H1 (cell line): ENCODE data around the gene EFCAB6. TPM values are rescaled to one million over a fixed set of nuclear protein-coding genes. Genes with fewer than 3 reads are reported as not detected.

Experiments
- CTCF ChIA-PET: fragments of 300-600 bp; sonication (Branson Sonifier 250); formaldehyde crosslinking; loops from one replicate; lab custom pipeline; 2021; ENCODE audit not compliant: partially characterized antibody; lab: Charles Lee
- POLR2A ChIA-PET: fragments of 300-600 bp; sonication (Branson Sonifier 250); formaldehyde crosslinking; loops from one replicate; lab custom pipeline; 2021; ENCODE audit warnings: inconsistent platforms; ENCODE audit not compliant: partially characterized antibody; lab: Charles Lee
- DNase-seq, 2 experiments: peaks; one replicate each; pipeline versions ENCODE4 v3.0.0 to v3.0.0-alpha.2; 2010 to 2022; ENCODE audit warnings: low spot score in 2 of 2, low read depth in 1 of 2, mixed read lengths in 1 of 2
- FAIRE-seq: peaks from 2 replicates; lab custom pipeline; 2011; peaks lifted over from hg19 to GRCh38; lab: Jason Lieb, UNC
- H2AFZ ChIP-seq: 2 replicates; pipeline ENCODE4 v1.8.1; 2012; ENCODE audit warnings: low read length, inconsistent platforms
- H2AK5ac ChIP-seq: 2 replicates; pipeline ENCODE4 v1.6.1; 2013; ENCODE audit warnings: low read depth, low read length
- H2BK120ac ChIP-seq: replicated peaks from 2 replicates; pipeline ENCODE3; 2013; ENCODE audit warnings: low read depth, low read length, inconsistent platforms
- H2BK12ac ChIP-seq: 2 replicates; pipeline ENCODE4 v1.6.1; 2013; ENCODE audit warnings: low read depth, low read length
- H2BK15ac ChIP-seq: 2 replicates; pipeline ENCODE4 v1.6.1; 2013; ENCODE audit warnings: low read length
- H2BK20ac ChIP-seq: 2 replicates; pipeline ENCODE4 v1.6.1; 2013; ENCODE audit warnings: low read length
- H2BK5ac ChIP-seq: 2 replicates; pipeline ENCODE4 v1.6.1; 2013; ENCODE audit warnings: low read depth, low read length
- H3K14ac ChIP-seq: 2 replicates; pipeline ENCODE4 v1.6.1; 2013; ENCODE audit warnings: inconsistent platforms; ENCODE audit not compliant: insufficient read length
- H3K18ac ChIP-seq: 2 replicates; pipeline ENCODE4 v1.6.1; 2013; ENCODE audit warnings: low read length; ENCODE audit errors: extremely low read depth
- H3K23ac ChIP-seq: 2 replicates; pipeline ENCODE4 v1.6.1; 2013; ENCODE audit warnings: inconsistent platforms; ENCODE audit not compliant: insufficient read length
- H3K23me2 ChIP-seq: 2 replicates; pipeline ENCODE4 v1.6.1; 2013; ENCODE audit warnings: low read depth, low read length
- H3K27ac ChIP-seq: 2 replicates; pipeline ENCODE4 v1.6.1; 2011; ENCODE audit warnings: low read depth, low read length, inconsistent platforms
- H3K27me3 ChIP-seq, 4 experiments: replicated peaks in 1 of 4; 1 replicate in 1 of 4; 2 replicates in 3 of 4; pipeline versions ENCODE4 v1.6.1 to v1.8.1; 2011 to 2013; ENCODE audit warnings: low read length in 3 of 4, mild to moderate bottlenecking in 3 of 4, inconsistent platforms in 2 of 4, mixed read lengths in 2 of 4, moderate library complexity in 1 of 4; ENCODE audit not compliant: control insufficient read depth in 3 of 4, insufficient read depth in 3 of 4; ENCODE audit errors: extremely low read depth in 1 of 4
- H3K36me3 ChIP-seq, 4 experiments: 2 replicates each; pipeline versions ENCODE4 v1.6.1 to v1.8.1; 2011 to 2013; ENCODE audit warnings: mild to moderate bottlenecking in 4 of 4, low read length in 3 of 4, moderate library complexity in 2 of 4, control low read depth in 1 of 4, inconsistent platforms in 1 of 4; ENCODE audit not compliant: insufficient read depth in 4 of 4, control insufficient read depth in 2 of 4
- H3K4ac ChIP-seq: replicated peaks from 2 replicates; pipeline ENCODE3; 2013; ENCODE audit warnings: low read length, low read depth, mixed read lengths, inconsistent platforms; ENCODE audit not compliant: insufficient read length
- H3K4me1 ChIP-seq, 4 experiments: replicated peaks in 1 of 4; 1 replicate in 1 of 4; 2 replicates in 3 of 4; pipeline versions ENCODE4 v1.6.1 to v1.8.1; 2011 to 2013; ENCODE audit warnings: low read length in 3 of 4, inconsistent platforms in 2 of 4, mixed read lengths in 1 of 4; ENCODE audit not compliant: insufficient read depth in 4 of 4, control insufficient read depth in 3 of 4
- H3K4me2 ChIP-seq, 2 experiments: 2 replicates each; pipeline versions ENCODE4 v1.6.1 to v1.8.1; 2011 to 2013; ENCODE audit warnings: low read depth in 2 of 2, low read length in 2 of 2, control low read depth in 1 of 2, inconsistent platforms in 1 of 2, mild to moderate bottlenecking in 1 of 2; ENCODE audit not compliant: insufficient read depth in 1 of 2
- H3K4me3 ChIP-seq, 4 experiments: fragments of 200-600, 300-600 bp in 1 of 4; sonication (generic), shearing (Covaris generic), sonication (Bioruptor Twin) in 1 of 4; 2 replicates each; pipeline versions ENCODE4 v1.5.1 to v1.8.1; 2011 to 2016; ENCODE audit warnings: low read length in 4 of 4, low read depth in 3 of 4, control low read depth in 2 of 4, inconsistent platforms in 2 of 4, mild to moderate bottlenecking in 2 of 4, mixed read lengths in 1 of 4, moderate library complexity in 1 of 4; ENCODE audit not compliant: insufficient read depth in 2 of 4; ENCODE audit errors: extremely low read depth in 1 of 4
- H3K56ac ChIP-seq: replicated peaks from 2 replicates; pipeline ENCODE3; 2013; ENCODE audit warnings: low read depth, mild to moderate bottlenecking, mixed read lengths, low read length, inconsistent platforms; ENCODE audit not compliant: insufficient read length
- H3K79me1 ChIP-seq: 2 replicates; pipeline ENCODE4 v1.6.1; 2013; ENCODE audit warnings: low read depth, low read length, control low read depth
- H3K79me2 ChIP-seq, 2 experiments: 2 replicates each; pipeline versions ENCODE4 v1.6.1 to v1.8.1; 2012 to 2013; ENCODE audit warnings: low read length in 2 of 2, mild to moderate bottlenecking in 2 of 2, inconsistent platforms in 1 of 2; ENCODE audit not compliant: insufficient read depth in 2 of 2, control insufficient read depth in 1 of 2
- H3K9ac ChIP-seq, 4 experiments: replicated peaks in 1 of 4; 1 replicate in 1 of 4; 2 replicates in 3 of 4; pipeline versions ENCODE4 v1.6.1 to v1.8.1; 2011 to 2013; ENCODE audit warnings: low read depth in 3 of 4, low read length in 3 of 4, control low read depth in 2 of 4, mild to moderate bottlenecking in 2 of 4, moderate library complexity in 2 of 4, inconsistent platforms in 1 of 4; ENCODE audit errors: extremely low read depth in 1 of 4
- H3K9me3 ChIP-seq, 2 experiments: 2 replicates each; pipeline versions ENCODE4 v1.6.1 to v1.8.1; 2012 to 2013; ENCODE audit warnings: mild to moderate bottlenecking in 2 of 2, moderate library complexity in 2 of 2, control low read depth in 1 of 2, inconsistent platforms in 1 of 2, low read depth in 1 of 2, low read length in 1 of 2, mixed read lengths in 1 of 2; ENCODE audit not compliant: insufficient read depth in 2 of 2
- H4K20me1 ChIP-seq, 2 experiments: replicated peaks in 1 of 2; 2 replicates each; pipeline versions ENCODE3 to v1.8.1; 2011 to 2013; ENCODE audit warnings: inconsistent platforms in 2 of 2, low read length in 2 of 2, mild to moderate bottlenecking in 1 of 2; ENCODE audit not compliant: insufficient read depth in 2 of 2, control insufficient read depth in 1 of 2
- H4K5ac ChIP-seq: 2 replicates; pipeline ENCODE4 v1.6.1; 2013; ENCODE audit warnings: low read length, low read depth, mixed read lengths, inconsistent platforms; ENCODE audit not compliant: insufficient read length
- H4K8ac ChIP-seq: 2 replicates; pipeline ENCODE4 v1.8.0; 2013; ENCODE audit warnings: mild to moderate bottlenecking, moderate library complexity, low read length, inconsistent platforms; ENCODE audit not compliant: insufficient read depth; ENCODE audit errors: extremely low read depth
- H4K91ac ChIP-seq: replicated peaks from 2 replicates; pipeline ENCODE3; 2013; ENCODE audit warnings: low read length, mixed read lengths, inconsistent platforms; ENCODE audit not compliant: insufficient read length
- BCL11A ChIP-seq, 2 experiments: IDR thresholded peaks; one replicate each; pipeline ENCODE4 v1.6.1; 2011; ENCODE audit warnings: low read depth in 2 of 2, low read length in 2 of 2, mild to moderate bottlenecking in 2 of 2
- CEBPB ChIP-seq: IDR thresholded peaks from 2 replicates; pipeline ENCODE4 v1.6.1; 2012; ENCODE audit warnings: low read depth, low read length
- EZH2 ChIP-seq: fragments of 200-600 bp; sonication (generic); IDR thresholded peaks from 2 replicates; pipeline ENCODE4 v1.7.1; 2012; ENCODE audit warnings: low read depth, mild to moderate bottlenecking, moderate library complexity, low read length, inconsistent platforms; ENCODE audit not compliant: severe bottlenecking
- NANOG ChIP-seq: IDR thresholded peaks from 2 replicates; pipeline ENCODE4 v1.6.1; 2011; ENCODE audit warnings: low read length, low read depth, mild to moderate bottlenecking, inconsistent platforms; ENCODE audit not compliant: insufficient read depth, poor library complexity, severe bottlenecking
- RAD21 ChIP-seq, 2 experiments: IDR thresholded peaks in 1 of 2; conservative IDR thresholded peaks in 1 of 2; 2 replicates each; pipeline ENCODE4 v1.6.1; 2011; ENCODE audit warnings: low read depth in 2 of 2, low read length in 2 of 2, improper control_type of control experiment in 1 of 2, inconsistent platforms in 1 of 2, mild to moderate bottlenecking in 1 of 2, moderate library complexity in 1 of 2
- RBBP5 ChIP-seq: IDR thresholded peaks from 2 replicates; pipeline ENCODE4 v1.7.1; 2012; ENCODE audit warnings: low read depth, mild to moderate bottlenecking, inconsistent platforms, low read length, moderate library complexity, borderline replicate concordance
- SRF ChIP-seq: IDR thresholded peaks from 2 replicates; pipeline ENCODE4 v1.6.1; 2011; ENCODE audit warnings: mild to moderate bottlenecking, low read depth, low read length, moderate library complexity
- WGBS, 2 experiments: shearing (Covaris generic) in 1 of 2; methylation state at CpG; one replicate each; pipeline versions ENCODE4 v1.1.6 to v1.1.7; 2013 to 2015; ENCODE audit warnings: low lambda C conversion rate in 2 of 2, mixed read lengths in 2 of 2, inconsistent platforms in 1 of 2, low coverage in 1 of 2, missing lambda C conversion rate in 1 of 2; ENCODE audit not compliant: insufficient replicate concordance in 2 of 2, insufficient coverage in 1 of 2, insufficient read length in 1 of 2; ENCODE audit errors: extremely low coverage in 1 of 2, missing lambda C conversion rate in 1 of 2; 5-methylcytosine and 5-hydroxymethylcytosine counted together
- polyA plus RNA-seq, 7 experiments: library from polyadenylated mRNA; depleted of rRNA in 3 of 7; stranded (reverse) in 5 of 7; unstranded in 2 of 7; fragments of >200 nt in 5 of 7; fragments of 200-250 nt in 2 of 7; gene quantifications; 1 replicate in 5 of 7; 2 replicates in 1 of 7; 4 replicates in 1 of 7; pipeline versions ENCODE4 v1.2.1 to v1.2.3, GENCODE V29; 2011 to 2013; ENCODE audit warnings: missing spikeins in 2 of 7, mixed read lengths in 2 of 7
- total RNA-seq: library from RNA; stranded (reverse); fragmentation: NEBNext Ultra II Directional; extraction: Animal tissue kit (Norgen Biotek cat#: 25700); gene quantifications from 2 replicates; pipeline ENCODE4 v1.2.1, GENCODE V29; 2021
- TF ChIP-seq, protein P1 (sequence below), 3 experiments: IDR thresholded peaks; 1 replicate in 2 of 3; 2 replicates in 1 of 3; pipeline versions ENCODE4 v1.5.1 to v1.6.1; 2011; ENCODE audit warnings: low read length in 3 of 3, mild to moderate bottlenecking in 3 of 3, inconsistent platforms in 2 of 3, low read depth in 1 of 3, moderate library complexity in 1 of 3; ENCODE audit not compliant: insufficient read depth in 1 of 3; ENCODE audit errors: control extremely low read depth in 1 of 3

Gene EFCAB6
- total and polyA plus RNA-seq, 2 of the 8 experiments (the other 6 are each of a cell fraction or from before 2014, with no cell fraction given) = 0.32 to 1.7 TPM

DNA sequence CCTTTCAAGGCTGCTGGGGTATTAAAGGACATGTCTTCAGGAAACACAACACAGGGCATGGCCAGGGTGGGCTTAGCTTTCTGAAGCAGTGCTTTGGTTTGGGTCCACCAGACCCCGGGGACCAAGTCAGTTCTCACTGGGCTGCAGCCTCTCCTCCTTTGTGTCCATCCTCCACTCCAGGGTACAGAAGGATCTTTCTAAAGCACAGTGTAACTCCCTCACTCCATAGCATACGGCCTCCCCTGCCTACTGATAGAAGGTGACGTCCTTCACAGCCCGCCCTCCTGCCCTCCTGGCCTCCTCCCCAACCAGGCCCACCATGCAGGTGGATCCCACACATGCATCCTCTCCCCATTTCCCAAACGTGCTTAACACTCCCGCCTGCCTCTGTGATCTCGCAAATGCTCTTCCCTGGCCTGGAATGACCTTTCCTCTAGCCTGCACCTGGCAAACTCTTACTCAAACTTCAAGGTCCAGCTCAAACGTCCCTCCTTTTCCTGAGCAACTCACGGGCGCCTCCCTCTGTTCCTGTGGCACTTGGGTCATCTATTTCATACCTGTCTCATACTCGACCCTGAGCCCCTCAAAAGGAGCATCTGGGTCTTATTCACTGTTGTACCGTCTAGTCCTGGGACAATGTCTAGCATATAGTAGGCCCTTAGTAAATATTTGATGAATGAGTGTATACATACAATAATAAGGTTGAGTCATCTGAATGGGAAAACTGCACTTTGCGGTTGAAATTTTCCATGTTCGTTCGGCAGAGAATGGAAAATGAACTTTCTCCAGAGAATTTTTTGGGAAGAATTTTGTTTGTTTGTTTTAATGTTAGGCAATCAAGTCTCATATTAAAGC lies 187.7 kb downstream of the EFCAB6 start:
- Histone ChIP-seq H3K56ac (no peak overlapping the region), H2BK12ac (no peak overlapping the region), H3K36me3 (no peaks in the 10 kb centered on the region), H3K27me3 (no peaks in the 10 kb centered on the region), H2BK5ac (peak overlapping the region; percentile 12; the same call in 1 of the 2 replicates), H2BK120ac (no peak overlapping the region), H3K14ac (no peak overlapping the region), H3K79me1 (no peaks in the 10 kb centered on the region), H3K18ac (no peak overlapping the region), H3K27ac (no peak overlapping the region), H3K23ac (no peak overlapping the region), H4K5ac (no peak overlapping the region), H3K4me1 (peaks cover 0 to 7% (median 2%) of the 10 kb centered on the region in 4 experiments; a peak in 2 of 7 replicates), H3K4me2 (no peak overlapping the region), H4K91ac (no peak overlapping the region), H2AFZ (no peak overlapping the region), H4K20me1 (no peaks in the 10 kb centered on the region), H2BK20ac (no peak overlapping the region), H3K79me2 (no peaks in the 10 kb centered on the region), H3K9ac (no peak overlapping the region), H4K8ac (no peak overlapping the region), H2AK5ac (no peak overlapping the region), H2BK15ac (no peak overlapping the region), H3K23me2 (no peaks in the 10 kb centered on the region), H3K4ac (no peak overlapping the region), H3K4me3 (no peak overlapping the region), H3K9me3 (peaks cover 0 to 3% of the 10 kb centered on the region in 2 experiments; a peak in 1 of 4 replicates)
- 88% methylated on average over 15 of the region's 15 CpGs; no CpG with 5 or more reads in 1 of the 2 experiments for WGBS, 2 experiments
- ChIA-PET CTCF (interaction anchor here (0.5 to 1.6 kb wide), 6 partner anchors 9 to 176 kb away, joined by 3 to 5 read pairs (median 3); no protein-coding TSS in a partner anchor), POLR2A (no interaction called here)
- DNase-seq = no peak
- FAIRE-seq = no peak
- TF ChIP-seq SRF (no peak), CEBPB (no peak), EZH2 (no peak), RBBP5 (no peak), BCL11A (IDR thresholded peaks at IDR 0.05; ENCODE audit: low read depth in 2 of 2, low read length in 2 of 2) (no peak), NANOG (no peak), RAD21 (IDR thresholded peaks at IDR 0.05 in 1 of 2, conservative IDR thresholded peaks at IDR 0.05 in 1 of 2; ENCODE audit: low read depth in 2 of 2, low read length in 2 of 2) (peak; percentile 39 to 53)
- TF ChIP-seq, protein P1, sequence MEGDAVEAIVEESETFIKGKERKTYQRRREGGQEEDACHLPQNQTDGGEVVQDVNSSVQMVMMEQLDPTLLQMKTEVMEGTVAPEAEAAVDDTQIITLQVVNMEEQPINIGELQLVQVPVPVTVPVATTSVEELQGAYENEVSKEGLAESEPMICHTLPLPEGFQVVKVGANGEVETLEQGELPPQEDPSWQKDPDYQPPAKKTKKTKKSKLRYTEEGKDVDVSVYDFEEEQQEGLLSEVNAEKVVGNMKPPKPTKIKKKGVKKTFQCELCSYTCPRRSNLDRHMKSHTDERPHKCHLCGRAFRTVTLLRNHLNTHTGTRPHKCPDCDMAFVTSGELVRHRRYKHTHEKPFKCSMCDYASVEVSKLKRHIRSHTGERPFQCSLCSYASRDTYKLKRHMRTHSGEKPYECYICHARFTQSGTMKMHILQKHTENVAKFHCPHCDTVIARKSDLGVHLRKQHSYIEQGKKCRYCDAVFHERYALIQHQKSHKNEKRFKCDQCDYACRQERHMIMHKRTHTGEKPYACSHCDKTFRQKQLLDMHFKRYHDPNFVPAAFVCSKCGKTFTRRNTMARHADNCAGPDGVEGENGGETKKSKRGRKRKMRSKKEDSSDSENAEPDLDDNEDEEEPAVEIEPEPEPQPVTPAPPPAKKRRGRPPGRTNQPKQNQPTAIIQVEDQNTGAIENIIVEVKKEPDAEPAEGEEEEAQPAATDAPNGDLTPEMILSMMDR (IDR thresholded peaks at IDR 0.05; ENCODE audit: control extremely low read depth in 1 of 3, insufficient read depth in 1 of 3, low read depth in 1 of 3, low read length in 3 of 3) = peak in 2 of 3 experiments; percentile 15; a peak in 2 of 4 replicates
